ENCODE results near the gene NTN1.

The NTN1 gene

DNA sequence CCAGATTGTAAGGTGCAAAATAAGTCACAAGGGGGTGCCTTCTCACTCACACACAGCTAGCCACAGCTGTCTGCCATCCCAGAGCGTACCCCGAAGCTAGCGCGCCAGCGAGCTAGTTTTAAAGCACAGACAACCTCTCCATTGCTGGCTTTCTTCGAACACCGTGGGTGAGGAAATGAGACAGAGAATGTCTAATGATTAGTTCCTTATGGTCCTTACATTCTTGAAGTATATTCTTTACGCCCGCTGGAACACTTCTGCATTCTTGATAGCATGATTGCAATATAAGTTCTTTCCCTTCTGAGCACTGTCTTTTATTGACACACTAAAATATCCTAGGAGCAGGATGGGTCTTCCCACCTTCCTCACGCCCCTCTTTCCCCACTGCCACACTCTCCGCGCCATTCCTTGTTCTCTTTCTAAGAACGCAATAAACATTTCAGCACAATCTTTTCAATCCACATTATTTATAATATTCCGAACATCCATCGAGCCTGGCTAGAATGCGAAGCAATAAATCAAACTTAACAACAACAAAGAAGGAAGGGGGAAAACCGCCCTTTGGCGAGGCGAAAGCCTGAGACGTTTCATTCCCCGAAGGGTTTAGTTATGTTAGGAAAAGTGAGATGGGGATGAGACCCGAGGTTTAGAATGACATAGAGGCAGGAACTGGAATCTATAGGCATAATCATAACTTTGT lies 251.3 kb downstream of the NTN1 start:
- no peak for DNase-seq (ENCODE audit: low read depth in 2 of 2)

- DNase-seq (ENCODE audit: low read depth in 2 of 2): peak in 1 of 2 experiments; percentile 25
These were observed 252.4 kb downstream of the NTN1 start for GRCh38 chr17:9273428-9274391.

DNA sequence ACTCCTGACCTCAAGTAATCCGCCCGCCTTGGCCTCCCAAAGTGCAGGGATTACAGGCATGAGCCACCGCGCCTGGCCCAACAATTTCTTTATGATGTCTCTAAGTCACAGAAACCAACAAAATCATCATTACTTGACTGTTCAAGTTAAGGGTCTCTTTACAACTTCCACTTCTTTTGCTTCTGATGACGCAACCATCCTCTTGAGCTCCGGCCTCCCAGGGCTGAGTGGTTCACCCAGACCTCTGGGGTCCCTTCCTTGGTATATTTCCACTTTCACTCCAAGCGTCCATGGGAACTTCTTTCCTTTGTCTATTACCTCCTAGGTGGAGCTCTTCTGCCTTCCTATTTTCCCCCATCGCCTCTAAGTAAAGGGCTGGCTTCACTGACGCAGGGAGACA lies 253.7 kb downstream of the NTN1 start:
- DNase-seq (ENCODE audit: low read depth in 2 of 2): no peak

- DNase-seq (ENCODE audit: low read depth in 2 of 2): no peak
These were observed 258.6 kb downstream of the NTN1 start for GRCh38 chr17:9279893-9280292.

DNA sequence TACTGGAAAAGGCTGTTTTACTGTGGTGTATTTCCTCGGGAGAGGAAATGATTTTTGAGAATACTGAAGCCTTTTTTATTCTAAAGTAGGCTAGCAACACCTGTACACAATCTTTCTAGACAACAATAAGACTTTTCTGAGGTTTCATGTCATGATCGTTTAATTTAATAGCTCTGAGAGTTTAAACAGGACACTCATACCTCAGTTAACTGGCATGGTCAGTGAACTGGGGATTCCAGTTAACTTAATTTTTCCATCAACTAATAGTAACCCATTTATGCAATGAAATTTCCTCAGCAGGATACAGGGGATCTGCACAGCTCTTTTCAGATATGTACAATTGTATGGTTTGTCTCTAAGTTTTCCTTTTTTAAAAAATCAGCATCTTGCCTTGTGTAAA lies 262.6 kb downstream of the NTN1 start:
- no peak for DNase-seq (ENCODE audit: low read depth in 2 of 2)

DNA sequence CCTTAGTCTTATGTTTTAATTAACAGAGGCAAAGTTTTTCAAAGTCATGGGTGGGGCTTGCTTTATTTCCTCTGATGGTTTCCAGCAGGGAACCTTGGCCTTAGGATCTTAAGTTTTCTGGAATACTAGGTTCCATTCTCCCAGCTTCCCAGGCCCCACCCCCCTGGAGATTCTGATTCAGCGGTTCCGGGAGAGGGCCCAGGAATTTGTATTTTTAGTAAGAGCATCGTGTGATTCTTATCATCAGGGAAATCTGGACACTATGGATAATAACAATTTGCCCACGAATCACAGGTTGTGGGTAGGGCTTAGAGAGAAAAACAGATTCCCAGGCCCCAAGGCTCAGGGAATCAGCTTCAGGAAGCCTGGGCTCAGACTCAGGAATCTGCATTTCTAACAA lies 263.6 kb downstream of the NTN1 start:
- no peak for DNase-seq (ENCODE audit: low read depth in 2 of 2)

DNA sequence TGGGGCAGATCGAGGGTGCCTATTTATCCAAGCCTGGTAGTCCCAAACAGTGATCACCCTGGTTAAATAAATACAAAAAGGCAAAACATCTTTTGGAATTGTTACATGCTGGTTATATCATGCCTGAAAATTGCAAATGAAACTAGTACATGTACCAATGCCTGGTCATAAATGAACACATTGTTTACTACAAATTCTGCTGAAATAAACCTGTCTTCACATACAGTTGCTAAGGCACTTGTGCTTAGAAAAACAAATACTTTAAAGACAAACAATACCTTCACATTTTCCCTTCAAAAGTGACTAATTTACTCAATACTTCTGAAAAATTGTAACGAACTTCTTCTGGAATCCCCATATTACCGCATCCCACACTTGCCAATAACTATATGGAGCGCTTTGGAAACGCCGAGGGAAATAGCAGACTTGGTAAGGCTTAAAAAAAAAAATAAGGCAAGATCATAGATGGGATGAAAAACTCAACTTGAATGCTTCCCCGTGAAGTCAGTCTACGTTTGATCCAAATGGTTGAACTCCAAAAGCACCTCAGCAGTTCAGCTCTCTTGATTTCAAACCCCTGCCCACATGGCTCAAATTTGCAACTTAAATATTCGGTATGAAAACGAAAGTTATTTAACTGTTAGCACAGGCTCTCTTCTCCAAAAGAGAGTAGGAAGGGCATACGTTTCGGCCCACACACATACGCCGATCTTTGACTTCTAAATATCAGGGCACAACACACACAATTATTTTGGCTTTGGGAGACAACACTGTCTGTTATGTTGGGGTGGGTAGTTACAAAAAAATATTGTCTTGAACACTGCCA lies 264.5 kb downstream of the NTN1 start:
- no peak for DNase-seq (ENCODE audit: low read depth in 2 of 2)

- no peak for DNase-seq (ENCODE audit: low read depth in 2 of 2)
These were observed 265.1 kb downstream of the NTN1 start for GRCh38 chr17:9286434-9286833.

DNA sequence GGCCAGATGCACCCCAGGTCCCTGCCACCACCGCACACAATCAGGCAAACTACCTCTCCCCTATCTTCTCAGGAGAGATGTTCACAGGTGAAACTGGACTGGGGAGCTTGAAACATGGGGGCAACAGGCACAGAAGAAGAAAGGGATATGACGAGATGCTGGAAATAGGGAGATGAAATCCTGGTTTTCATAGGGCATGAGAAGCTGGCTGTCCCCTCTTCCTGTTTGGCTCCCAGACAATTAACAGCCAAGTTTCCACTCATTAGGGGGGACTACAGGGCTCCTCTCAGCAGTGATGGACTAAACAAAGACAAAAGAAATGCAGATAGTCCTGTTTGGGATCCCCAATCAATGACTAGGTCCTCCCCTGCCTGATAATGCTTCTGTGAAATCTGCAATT lies 266.0 kb downstream of the NTN1 start:
- DNase-seq (ENCODE audit: low read depth in 2 of 2): no peak

GRCh38 chr17:9290226-9290613 lies 268.9 kb downstream of the NTN1 start:
- DNase-seq (ENCODE audit: low read depth in 2 of 2): no peak

- DNase-seq (ENCODE audit: low read depth in 2 of 2): peak in 1 of 2 experiments; percentile 48
These were observed 270.7 kb downstream of the NTN1 start for GRCh38 chr17:9291912-9292560.

DNA sequence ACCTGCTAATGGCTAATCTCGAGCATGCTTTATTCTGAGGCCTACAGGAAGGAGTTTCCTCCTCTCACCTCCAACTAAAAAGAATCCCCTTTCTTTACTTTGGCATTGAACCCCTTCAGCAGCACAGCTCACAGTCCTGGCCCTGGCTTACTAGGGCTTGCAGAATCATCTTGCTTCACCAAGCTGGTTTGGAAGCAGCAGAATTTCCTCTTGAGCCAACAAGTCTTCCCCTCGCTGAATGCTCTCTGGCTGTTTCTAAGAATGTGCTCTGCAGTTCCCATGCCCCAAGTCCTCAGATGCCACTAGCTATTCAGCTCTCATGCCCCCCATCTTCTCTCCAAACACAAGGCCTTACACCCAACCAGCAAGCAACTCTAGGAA lies 271.2 kb downstream of the NTN1 start:
- DNase-seq (ENCODE audit: low read depth in 2 of 2): no peak
